ENCODE results near the gene WRNIP1. TPM values are rescaled to one million over a fixed set of nuclear protein-coding genes. Genes with fewer than 3 reads are reported as not detected.

The WRNIP1 gene
- total RNA-seq, 1 experiment from 2014 or later = 38.1 TPM

DNA sequence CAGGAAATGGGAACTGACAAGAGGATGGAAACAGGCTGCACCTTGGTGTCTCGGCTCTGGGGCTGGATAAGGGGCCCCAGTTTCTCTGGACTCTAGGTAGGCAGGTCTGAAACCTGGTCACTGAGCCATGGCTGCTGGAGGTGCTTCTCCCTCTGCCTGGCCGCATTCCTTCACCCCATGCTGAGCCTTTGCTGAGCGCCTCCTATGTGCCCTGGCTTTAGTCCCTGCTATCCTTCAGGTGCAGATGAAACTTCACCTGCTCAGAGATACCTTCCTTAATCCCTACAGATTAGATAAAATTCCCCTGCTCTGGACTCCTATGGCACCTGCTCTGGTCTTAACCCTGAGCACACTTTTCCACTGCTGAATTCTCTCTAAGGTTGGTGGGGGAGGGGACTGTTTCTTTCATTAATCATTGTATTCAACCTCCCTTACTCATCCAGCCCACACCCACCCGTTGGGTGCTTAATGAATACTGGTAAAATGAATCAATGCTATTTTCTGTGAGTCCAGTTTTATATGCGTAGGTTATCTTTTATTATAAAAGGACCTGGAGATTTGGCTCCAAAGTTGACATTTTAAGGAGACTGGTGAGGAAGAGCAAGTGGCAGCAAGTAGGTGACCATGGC lies 33.8 kb upstream of the WRNIP1 start:
- Histone ChIP-seq H3K18ac (ENCODE audit: insufficient read length, low read depth, low read length) (no peak overlapping the region), H2BK15ac (ENCODE audit: low read depth, low read length) (no peak overlapping the region), H2AFZ (ENCODE audit: low read length) (no peak overlapping the region), H3K14ac (ENCODE audit: insufficient read depth, low read length) (no peak overlapping the region), H3K4me1 (ENCODE audit: insufficient read depth, low read length) (peaks cover 17% of the 10 kb centered on the region; the same call in 1 of the 2 replicates), H4K8ac (replicated peaks; ENCODE audit: insufficient read length, low read depth, low read length) (no peak overlapping the region), H3K27me3 (ENCODE audit: insufficient read depth, low read length) (no peaks in the 10 kb centered on the region), H3K4me2 (ENCODE audit: insufficient read depth, insufficient read length, low read length) (no peak overlapping the region), H2BK120ac (ENCODE audit: low read depth, low read length, poor library complexity, severe bottlenecking) (no peak overlapping the region), H3K4ac (ENCODE audit: low read depth, low read length) (no peak overlapping the region), H2AK5ac (ENCODE audit: insufficient read length, low read length) (no peak overlapping the region), H3K9ac (ENCODE audit: extremely low read depth, insufficient read length, low read length) (no peak overlapping the region), H3K79me2 (ENCODE audit: insufficient read depth, low read length) (no peaks in the 10 kb centered on the region), H3K23ac (ENCODE audit: insufficient read length, low read depth, low read length) (no peak overlapping the region), H3T11ph (ENCODE audit: low read length) (no peak overlapping the region), H3K79me1 (ENCODE audit: insufficient read depth, low read depth, low read length, poor library complexity, severe bottlenecking) (no peaks in the 10 kb centered on the region), H4K5ac (ENCODE audit: insufficient read length, low read depth, low read length) (no peak overlapping the region), H3K23me2 (ENCODE audit: insufficient read length, low read depth, low read length, poor library complexity, severe bottlenecking) (no peaks in the 10 kb centered on the region), H3K56ac (ENCODE audit: insufficient read length, low read depth, low read length) (no peak overlapping the region), H2BK20ac (ENCODE audit: low read depth, low read length, poor library complexity, severe bottlenecking) (no peak overlapping the region), H3K27ac (ENCODE audit: insufficient read length, low read depth, low read length) (no peak overlapping the region), H2BK5ac (ENCODE audit: insufficient read length, low read length) (no peak overlapping the region), H3K9me3 (ENCODE audit: control insufficient read depth, low read depth, low read length) (no peaks in the 10 kb centered on the region), H4K91ac (ENCODE audit: insufficient read length, low read depth, low read length) (no peak overlapping the region), H4K20me1 (ENCODE audit: control insufficient read depth, insufficient read depth, insufficient read length) (no peaks in the 10 kb centered on the region), H2BK12ac (ENCODE audit: insufficient read length, low read depth, low read length) (no peak overlapping the region)
- Mint-ChIP-seq H3K9me3 (no peaks in the 10 kb centered on the region), H3K27me3 (ENCODE audit: low read depth) (no peaks in the 10 kb centered on the region), H3K36me3 (ENCODE audit: insufficient read depth in 1 of 3, low read depth in 3 of 3) (no peaks in the 10 kb centered on the region), H3K4me1 (peaks cover 53 to 57% of the 10 kb centered on the region in 2 experiments), H3K4me3 (no peak overlapping the region; a peak in 1 of 5 replicates), H3K27ac (peak overlapping the region in 1 of 3 experiments; percentile 39; a peak in 2 of 7 replicates)
- no CpG with 5 or more reads among the region's 5 CpGs for WGBS (ENCODE audit: extremely low coverage, insufficient read length, low lambda C conversion rate)
- DNase-seq = peak; percentile 47
- TF ChIP-seq, protein P1, sequence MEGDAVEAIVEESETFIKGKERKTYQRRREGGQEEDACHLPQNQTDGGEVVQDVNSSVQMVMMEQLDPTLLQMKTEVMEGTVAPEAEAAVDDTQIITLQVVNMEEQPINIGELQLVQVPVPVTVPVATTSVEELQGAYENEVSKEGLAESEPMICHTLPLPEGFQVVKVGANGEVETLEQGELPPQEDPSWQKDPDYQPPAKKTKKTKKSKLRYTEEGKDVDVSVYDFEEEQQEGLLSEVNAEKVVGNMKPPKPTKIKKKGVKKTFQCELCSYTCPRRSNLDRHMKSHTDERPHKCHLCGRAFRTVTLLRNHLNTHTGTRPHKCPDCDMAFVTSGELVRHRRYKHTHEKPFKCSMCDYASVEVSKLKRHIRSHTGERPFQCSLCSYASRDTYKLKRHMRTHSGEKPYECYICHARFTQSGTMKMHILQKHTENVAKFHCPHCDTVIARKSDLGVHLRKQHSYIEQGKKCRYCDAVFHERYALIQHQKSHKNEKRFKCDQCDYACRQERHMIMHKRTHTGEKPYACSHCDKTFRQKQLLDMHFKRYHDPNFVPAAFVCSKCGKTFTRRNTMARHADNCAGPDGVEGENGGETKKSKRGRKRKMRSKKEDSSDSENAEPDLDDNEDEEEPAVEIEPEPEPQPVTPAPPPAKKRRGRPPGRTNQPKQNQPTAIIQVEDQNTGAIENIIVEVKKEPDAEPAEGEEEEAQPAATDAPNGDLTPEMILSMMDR (conservative IDR thresholded peaks at IDR 0.05) = no peak
